Measurements from ENCODE around the gene CLASP1. TPM values are rescaled to one million over a fixed set of nuclear protein-coding genes. Genes with fewer than 3 reads are reported as not detected.
"Not testable (repeated sequence)": the region's sequence is repeated elsewhere in the genome, so short reads cannot be mapped to it uniquely, and the experiment has no call there.

Gene CLASP1
- total RNA-seq, 1 experiment from 2014 or later: 45.9 TPM

GRCh38 chr2:121303531-121304263, 345.6 kb downstream of the CLASP1 start:
- H3K27me3 Mint-ChIP-seq (ENCODE audit: low read depth): peaks cover 21% of the 10 kb centered on the region
- no peak overlapping the region for H3K4me3 Mint-ChIP-seq
- Histone ChIP-seq H4K91ac (ENCODE audit: insufficient read length, low read depth, low read length) (no peak overlapping the region), H3K27me3 (ENCODE audit: insufficient read depth, low read length) (no peaks in the 10 kb centered on the region), H3T11ph (ENCODE audit: low read length) (no peak overlapping the region), H3K27ac (ENCODE audit: insufficient read length, low read depth, low read length) (no peak overlapping the region), H3K79me2 (ENCODE audit: insufficient read depth, low read length) (no peaks in the 10 kb centered on the region), H2AFZ (ENCODE audit: low read length) (no peak overlapping the region), H2BK20ac (ENCODE audit: low read depth, low read length, poor library complexity, severe bottlenecking) (no peak overlapping the region), H2BK12ac (ENCODE audit: insufficient read length, low read depth, low read length) (no peak overlapping the region), H4K8ac (replicated peaks; ENCODE audit: insufficient read length, low read depth, low read length) (no peak overlapping the region), H2AK5ac (ENCODE audit: insufficient read length, low read length) (no peak overlapping the region), H3K23me2 (ENCODE audit: insufficient read length, low read depth, low read length, poor library complexity, severe bottlenecking) (no peaks in the 10 kb centered on the region), H3K23ac (ENCODE audit: insufficient read length, low read depth, low read length) (no peak overlapping the region), H3K4ac (ENCODE audit: low read depth, low read length) (no peak overlapping the region), H3K79me1 (ENCODE audit: insufficient read depth, low read depth, low read length, poor library complexity, severe bottlenecking) (no peaks in the 10 kb centered on the region), H3K56ac (ENCODE audit: insufficient read length, low read depth, low read length) (no peak overlapping the region), H3K4me1 (ENCODE audit: insufficient read depth, low read length) (no peaks in the 10 kb centered on the region), H4K5ac (ENCODE audit: insufficient read length, low read depth, low read length) (no peak overlapping the region), H4K20me1 (ENCODE audit: control insufficient read depth, insufficient read depth, insufficient read length) (no peaks in the 10 kb centered on the region), H2BK5ac (ENCODE audit: insufficient read length, low read length) (no peak overlapping the region), H3K4me2 (ENCODE audit: insufficient read depth, insufficient read length, low read length) (no peak overlapping the region), H3K9me3 (ENCODE audit: control insufficient read depth, low read depth, low read length) (no peaks in the 10 kb centered on the region), H3K9ac (ENCODE audit: extremely low read depth, insufficient read length, low read length) (no peak overlapping the region), H2BK15ac (ENCODE audit: low read depth, low read length) (no peak overlapping the region), H3K14ac (ENCODE audit: insufficient read depth, low read length) (no peak overlapping the region), H3K18ac (ENCODE audit: insufficient read length, low read depth, low read length) (no peak overlapping the region), H2BK120ac (ENCODE audit: low read depth, low read length, poor library complexity, severe bottlenecking) (no peak overlapping the region)
- H3K4me1 Mint-ChIP-seq: no peaks in the 10 kb centered on the region
- TF ChIP-seq CTCF (conservative IDR thresholded peaks at IDR 0.05): no peak
- H3K36me3 Mint-ChIP-seq (ENCODE audit: insufficient read depth in 1 of 3, low read depth in 3 of 3): no peaks in the 10 kb centered on the region
- WGBS (ENCODE audit: extremely low coverage, insufficient read length, low lambda C conversion rate): no CpG with 5 or more reads among the region's 2 CpGs
- H3K9me3 Mint-ChIP-seq: no peaks in the 10 kb centered on the region
- H3K27ac Mint-ChIP-seq: no peak overlapping the region
- DNase-seq: no peak

DNA sequence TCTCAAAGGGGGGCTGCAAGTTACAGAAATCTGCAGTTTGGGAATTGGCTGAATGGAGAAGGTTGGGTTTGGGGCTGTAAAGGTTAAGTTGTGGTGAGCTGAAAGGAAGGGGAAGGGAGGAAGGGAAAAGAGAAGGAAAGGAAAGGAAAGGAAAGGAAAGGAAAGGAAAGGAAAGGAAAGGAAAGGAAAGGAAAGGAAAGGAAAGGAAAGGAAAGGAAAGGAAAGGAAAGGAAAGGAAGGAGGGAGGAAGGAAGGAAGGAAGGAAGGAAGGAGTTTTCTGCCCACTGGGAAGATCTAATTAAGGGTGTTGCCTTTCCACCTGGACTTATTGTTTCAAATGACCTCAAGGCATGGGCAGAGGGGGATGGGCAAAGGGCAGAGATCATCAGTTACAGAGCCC, 348.1 kb downstream of the CLASP1 start:
- not testable (repeated sequence) for H2AFZ ChIP-seq (ENCODE audit: low read length); H4K20me1 ChIP-seq (ENCODE audit: control insufficient read depth, insufficient read depth, insufficient read length); H2AK5ac ChIP-seq (ENCODE audit: insufficient read length, low read length); H4K91ac ChIP-seq (ENCODE audit: insufficient read length, low read depth, low read length); H3K18ac ChIP-seq (ENCODE audit: insufficient read length, low read depth, low read length); H2BK120ac ChIP-seq (ENCODE audit: low read depth, low read length, poor library complexity, severe bottlenecking); H2BK12ac ChIP-seq (ENCODE audit: insufficient read length, low read depth, low read length); H4K5ac ChIP-seq (ENCODE audit: insufficient read length, low read depth, low read length); H3K79me2 ChIP-seq (ENCODE audit: insufficient read depth, low read length); H2BK20ac ChIP-seq (ENCODE audit: low read depth, low read length, poor library complexity, severe bottlenecking); H3K79me1 ChIP-seq (ENCODE audit: insufficient read depth, low read depth, low read length, poor library complexity, severe bottlenecking); H3K36me3 Mint-ChIP-seq (ENCODE audit: insufficient read depth in 1 of 3, low read depth in 3 of 3); H3K9ac ChIP-seq (ENCODE audit: extremely low read depth, insufficient read length, low read length); H3K56ac ChIP-seq (ENCODE audit: insufficient read length, low read depth, low read length); DNase-seq; H3K4ac ChIP-seq (ENCODE audit: low read depth, low read length); H2BK15ac ChIP-seq (ENCODE audit: low read depth, low read length); H3K23ac ChIP-seq (ENCODE audit: insufficient read length, low read depth, low read length); H4K8ac ChIP-seq (replicated peaks; ENCODE audit: insufficient read length, low read depth, low read length); H3K27me3 ChIP-seq (ENCODE audit: insufficient read depth, low read length); H3K27ac Mint-ChIP-seq; H3K27ac ChIP-seq (ENCODE audit: insufficient read length, low read depth, low read length); H3K23me2 ChIP-seq (ENCODE audit: insufficient read length, low read depth, low read length, poor library complexity, severe bottlenecking); H3K14ac ChIP-seq (ENCODE audit: insufficient read depth, low read length); H3K9me3 Mint-ChIP-seq; H3K4me1 Mint-ChIP-seq; H3K9me3 ChIP-seq (ENCODE audit: control insufficient read depth, low read depth, low read length); H3K4me3 Mint-ChIP-seq; H2BK5ac ChIP-seq (ENCODE audit: insufficient read length, low read length); H3K4me2 ChIP-seq (ENCODE audit: insufficient read depth, insufficient read length, low read length); H3T11ph ChIP-seq (ENCODE audit: low read length); H3K4me1 ChIP-seq (ENCODE audit: insufficient read depth, low read length)
- peaks cover 18% of the 10 kb centered on the region for H3K27me3 Mint-ChIP-seq (ENCODE audit: low read depth)

All from H9 (cell line).